Panc1 (cell line): ENCODE measurements around the gene LLGL1. TPM values are rescaled to one million over a fixed set of nuclear protein-coding genes. Genes with fewer than 3 reads are reported as not detected.

Source experiments
- ATAC-seq: fragments of 200-7000 bp; cut with Tn5 transposase; 2 replicates; pipeline ENCODE4 v1.9.1; 2020; ENCODE audit warnings: mild to moderate bottlenecking, moderate library complexity
- BruUV-seq: library from RNA; stranded (reverse); fragments of 400-500 nt; replicated peaks from 2 replicates; lab custom pipeline; 2021; lab: Mats Ljungman, UMichigan
- CTCF ChIA-PET: fragments of 300-600 bp; sonication (Branson Sonifier 250); formaldehyde crosslinking; loops from one replicate; lab custom pipeline; 2022; ENCODE audit warnings: antibody characterized with exemption; lab: Charles Lee
- POLR2A ChIA-PET: fragments of 300-600 bp; sonication (Branson Sonifier 250); formaldehyde crosslinking; loops from one replicate; lab custom pipeline; 2022; ENCODE audit warnings: antibody characterized with exemption; lab: Charles Lee
- DNase-seq: peaks from one replicate; pipeline ENCODE4 v3.0.0-alpha.2; 2010; ENCODE audit warnings: low read depth, low spot score
- H3K27ac ChIP-seq: 2 replicates; pipeline ENCODE4 v1.5.1; 2011; ENCODE audit warnings: mild to moderate bottlenecking, low read length, inconsistent platforms
- H3K27me3 ChIP-seq: fragments of 200-500 bp; sonication (Bioruptor generic); 2 replicates; pipeline ENCODE4 v1.6.0; 2014; ENCODE audit warnings: low read length, inconsistent platforms; ENCODE audit not compliant: control insufficient read depth, insufficient read depth
- H3K36me3 ChIP-seq: fragments of 200-500 bp; sonication (Bioruptor generic); 2 replicates; pipeline ENCODE4 v1.5.1; 2014; ENCODE audit warnings: inconsistent platforms, mild to moderate bottlenecking, low read length, moderate library complexity; ENCODE audit not compliant: control insufficient read depth, insufficient read depth
- H3K4me1 ChIP-seq: 2 replicates; pipeline ENCODE4 v1.5.1; 2011; ENCODE audit warnings: inconsistent platforms, mild to moderate bottlenecking, low read length, moderate library complexity; ENCODE audit not compliant: control insufficient read depth, insufficient read depth
- H3K4me3 ChIP-seq, 2 experiments: 2 replicates each; pipeline ENCODE4 v1.5.1; 2011 to 2012; ENCODE audit warnings: low read depth in 2 of 2, low read length in 2 of 2, mild to moderate bottlenecking in 2 of 2, inconsistent platforms in 1 of 2, moderate library complexity in 1 of 2
- H3K9me3 ChIP-seq: fragments of 200-500 bp; sonication (Bioruptor generic); 2 replicates; pipeline ENCODE4 v1.5.1; 2014; ENCODE audit warnings: low read depth, mild to moderate bottlenecking, inconsistent platforms, low read length, moderate library complexity; ENCODE audit not compliant: control insufficient read depth, insufficient read depth
- POLR2AphosphoS5 ChIP-seq: IDR thresholded peaks from 2 replicates; pipeline ENCODE4 v1.6.1; 2012; ENCODE audit warnings: mild to moderate bottlenecking, low read depth, low read length, moderate library complexity
- SIN3A ChIP-seq: IDR thresholded peaks from 2 replicates; pipeline ENCODE4 v1.6.1; 2012; ENCODE audit warnings: low read depth, mild to moderate bottlenecking, low read length, moderate library complexity, borderline replicate concordance; ENCODE audit not compliant: insufficient read depth
- TCF7L2 ChIP-seq: IDR thresholded peaks from 2 replicates; pipeline ENCODE4 v1.6.1; 2011; ENCODE audit warnings: mild to moderate bottlenecking, low read depth, low read length, inconsistent platforms
- in situ Hi-C: cut with HindIII; loops from 2 replicates; pipeline ENCODE4 v1.10.0; 2016; ENCODE audit warnings: low sequenced_read_pairs, low pct_unique_long_range_greater_than_20kb
- intact Hi-C: fragments of 100-400 bp; cut with micrococcal nuclease; formaldehyde crosslinking; loops from one replicate; pipeline ENCODE4 v1.10.0; 2022; ENCODE audit not compliant: unreplicated experiment
- total RNA-seq: library from RNA; stranded (reverse); gene quantifications from one replicate; pipeline ENCODE4 v1.2.1, GENCODE V29; 2021; ENCODE audit not compliant: unreplicated experiment
- TF ChIP-seq, protein P1 (sequence below): fragments of 450-650 bp; IDR thresholded peaks from 2 replicates; pipeline ENCODE4 v1.5.1; 2017; ENCODE audit warnings: mild to moderate bottlenecking
- TF ChIP-seq, protein P2 (sequence below), 2 experiments: IDR thresholded peaks; 2 replicates each; pipeline ENCODE4 v1.6.1; 2011 to 2012; ENCODE audit warnings: low read depth in 2 of 2, control low read depth in 1 of 2, low read length in 1 of 2, mild to moderate bottlenecking in 1 of 2, moderate library complexity in 1 of 2; ENCODE audit not compliant: insufficient read depth in 1 of 2

Gene LLGL1
- total RNA-seq, 1 experiment from 2014 or later, result 18.4 TPM

DNA sequence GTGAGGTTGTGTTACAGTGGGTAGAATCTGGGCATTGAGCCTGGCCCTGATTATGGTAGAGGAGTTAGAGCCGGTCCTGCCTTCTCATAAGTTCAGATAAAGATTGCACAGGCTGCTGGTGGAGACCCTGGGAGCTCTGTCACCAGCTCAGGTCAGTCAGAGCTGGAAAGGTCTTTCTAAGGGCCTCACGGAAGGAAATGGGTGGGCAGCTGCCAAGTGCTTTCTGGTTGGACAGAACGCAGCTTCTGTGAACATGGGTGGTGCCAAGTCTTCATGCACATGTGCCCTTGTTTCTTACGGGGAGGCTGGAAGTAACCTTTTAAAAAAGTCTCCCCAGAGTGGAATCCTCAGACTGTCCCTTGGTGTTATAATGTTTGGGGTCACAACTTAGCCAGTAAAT, 26.9 kb upstream of the LLGL1 start:
- intact Hi-C loops, result no loop called here
- H3K4me3 ChIP-seq, result no peak overlapping the region
- no peaks in the 10 kb centered on the region for H3K27me3 ChIP-seq
- CTCF ChIA-PET, result no interaction called here
- DNase-seq (no peak), ATAC-seq (no peak)
- no peak overlapping the region for H3K27ac ChIP-seq
- no peaks in the 10 kb centered on the region for H3K9me3 ChIP-seq
- H3K4me1 ChIP-seq, result no peaks in the 10 kb centered on the region
- POLR2A ChIA-PET, result no interaction called here
- TF ChIP-seq POLR2AphosphoS5, result no peak
- no peak for TF ChIP-seq TCF7L2
- no peak for TF ChIP-seq SIN3A
- TF ChIP-seq, protein P1, sequence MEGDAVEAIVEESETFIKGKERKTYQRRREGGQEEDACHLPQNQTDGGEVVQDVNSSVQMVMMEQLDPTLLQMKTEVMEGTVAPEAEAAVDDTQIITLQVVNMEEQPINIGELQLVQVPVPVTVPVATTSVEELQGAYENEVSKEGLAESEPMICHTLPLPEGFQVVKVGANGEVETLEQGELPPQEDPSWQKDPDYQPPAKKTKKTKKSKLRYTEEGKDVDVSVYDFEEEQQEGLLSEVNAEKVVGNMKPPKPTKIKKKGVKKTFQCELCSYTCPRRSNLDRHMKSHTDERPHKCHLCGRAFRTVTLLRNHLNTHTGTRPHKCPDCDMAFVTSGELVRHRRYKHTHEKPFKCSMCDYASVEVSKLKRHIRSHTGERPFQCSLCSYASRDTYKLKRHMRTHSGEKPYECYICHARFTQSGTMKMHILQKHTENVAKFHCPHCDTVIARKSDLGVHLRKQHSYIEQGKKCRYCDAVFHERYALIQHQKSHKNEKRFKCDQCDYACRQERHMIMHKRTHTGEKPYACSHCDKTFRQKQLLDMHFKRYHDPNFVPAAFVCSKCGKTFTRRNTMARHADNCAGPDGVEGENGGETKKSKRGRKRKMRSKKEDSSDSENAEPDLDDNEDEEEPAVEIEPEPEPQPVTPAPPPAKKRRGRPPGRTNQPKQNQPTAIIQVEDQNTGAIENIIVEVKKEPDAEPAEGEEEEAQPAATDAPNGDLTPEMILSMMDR, result no peak
- TF ChIP-seq, protein P2, sequence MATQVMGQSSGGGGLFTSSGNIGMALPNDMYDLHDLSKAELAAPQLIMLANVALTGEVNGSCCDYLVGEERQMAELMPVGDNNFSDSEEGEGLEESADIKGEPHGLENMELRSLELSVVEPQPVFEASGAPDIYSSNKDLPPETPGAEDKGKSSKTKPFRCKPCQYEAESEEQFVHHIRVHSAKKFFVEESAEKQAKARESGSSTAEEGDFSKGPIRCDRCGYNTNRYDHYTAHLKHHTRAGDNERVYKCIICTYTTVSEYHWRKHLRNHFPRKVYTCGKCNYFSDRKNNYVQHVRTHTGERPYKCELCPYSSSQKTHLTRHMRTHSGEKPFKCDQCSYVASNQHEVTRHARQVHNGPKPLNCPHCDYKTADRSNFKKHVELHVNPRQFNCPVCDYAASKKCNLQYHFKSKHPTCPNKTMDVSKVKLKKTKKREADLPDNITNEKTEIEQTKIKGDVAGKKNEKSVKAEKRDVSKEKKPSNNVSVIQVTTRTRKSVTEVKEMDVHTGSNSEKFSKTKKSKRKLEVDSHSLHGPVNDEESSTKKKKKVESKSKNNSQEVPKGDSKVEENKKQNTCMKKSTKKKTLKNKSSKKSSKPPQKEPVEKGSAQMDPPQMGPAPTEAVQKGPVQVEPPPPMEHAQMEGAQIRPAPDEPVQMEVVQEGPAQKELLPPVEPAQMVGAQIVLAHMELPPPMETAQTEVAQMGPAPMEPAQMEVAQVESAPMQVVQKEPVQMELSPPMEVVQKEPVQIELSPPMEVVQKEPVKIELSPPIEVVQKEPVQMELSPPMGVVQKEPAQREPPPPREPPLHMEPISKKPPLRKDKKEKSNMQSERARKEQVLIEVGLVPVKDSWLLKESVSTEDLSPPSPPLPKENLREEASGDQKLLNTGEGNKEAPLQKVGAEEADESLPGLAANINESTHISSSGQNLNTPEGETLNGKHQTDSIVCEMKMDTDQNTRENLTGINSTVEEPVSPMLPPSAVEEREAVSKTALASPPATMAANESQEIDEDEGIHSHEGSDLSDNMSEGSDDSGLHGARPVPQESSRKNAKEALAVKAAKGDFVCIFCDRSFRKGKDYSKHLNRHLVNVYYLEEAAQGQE (IDR thresholded peaks at IDR 0.05; ENCODE audit: insufficient read depth in 1 of 2, low read depth in 2 of 2, low read length in 1 of 2), result no peak
- H3K36me3 ChIP-seq, result peaks cover 19% of the 10 kb centered on the region
- in situ Hi-C loops, result no loop called here
- BruUV-seq, result no TSS peak

DNA sequence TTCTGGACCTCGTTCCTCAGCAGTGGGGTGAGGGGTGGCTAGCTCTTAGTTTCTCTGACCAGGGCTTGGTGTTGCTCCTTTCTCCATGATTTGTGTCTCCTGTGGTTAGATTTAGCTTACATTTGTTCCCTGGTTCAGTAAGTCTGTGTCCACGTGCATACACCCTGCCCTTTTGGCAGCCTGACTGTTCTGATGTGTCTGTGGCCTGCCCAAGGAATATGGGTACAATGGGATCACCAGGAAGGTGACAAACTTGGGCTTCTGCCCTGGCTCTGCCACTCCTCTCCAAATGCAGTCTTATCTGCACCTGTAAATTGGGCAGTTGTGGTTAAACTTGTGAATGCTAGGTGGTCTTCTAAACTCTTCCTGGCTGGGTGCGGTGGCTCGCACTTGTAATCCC, 24.3 kb upstream of the LLGL1 start:
- Histone ChIP-seq H3K4me3 (no peak overlapping the region), H3K9me3 (no peaks in the 10 kb centered on the region), H3K4me1 (no peaks in the 10 kb centered on the region), H3K27ac (no peak overlapping the region), H3K27me3 (no peaks in the 10 kb centered on the region), H3K36me3 (peaks cover 9% of the 10 kb centered on the region)
- in situ Hi-C loops (no loop called here), intact Hi-C loops (no loop called here)
- no peak for ATAC-seq
- ChIA-PET POLR2A (no interaction called here), CTCF (no interaction called here)
- no peak for DNase-seq
- TF ChIP-seq, protein P2 (IDR thresholded peaks at IDR 0.05; ENCODE audit: insufficient read depth in 1 of 2, low read depth in 2 of 2, low read length in 1 of 2), result no peak
- TF ChIP-seq, protein P1, result no peak
- no peak for TF ChIP-seq POLR2AphosphoS5
- no peak for TF ChIP-seq SIN3A
- TF ChIP-seq TCF7L2, result no peak
- BruUV-seq, result no TSS peak
